IPS DF 6.9 (cell line): ENCODE data around the gene MEIOSIN.

Experiments
- DNase-seq: peaks from one replicate; pipeline ENCODE4 v3.0.0-alpha.2; 2013; ENCODE audit warnings: low read depth, low spot score
- H3K27ac ChIP-seq: one replicate; pipeline ENCODE4 v1.5.1; 2013; ENCODE audit warnings: low read length, control low read depth
- H3K27me3 ChIP-seq: 2 replicates; pipeline ENCODE4 v1.6.1; 2013; ENCODE audit warnings: mild to moderate bottlenecking, low read length; ENCODE audit not compliant: control insufficient read depth, insufficient read depth
- H3K36me3 ChIP-seq: 2 replicates; pipeline ENCODE4 v1.6.1; 2013; ENCODE audit warnings: low read length; ENCODE audit not compliant: control insufficient read depth, insufficient read depth
- H3K4me1 ChIP-seq: 2 replicates; pipeline ENCODE4 v1.6.1; 2013; ENCODE audit warnings: low read length; ENCODE audit not compliant: control insufficient read depth, insufficient read depth
- H3K4me3 ChIP-seq: 2 replicates; pipeline ENCODE4 v1.5.1; 2013; ENCODE audit warnings: mild to moderate bottlenecking, low read length
- H3K9me3 ChIP-seq: 2 replicates; pipeline ENCODE4 v1.6.1; 2013; ENCODE audit warnings: low read length, inconsistent platforms; ENCODE audit not compliant: control insufficient read depth, insufficient read depth
- WGBS: extraction: QIAGEN DNeasy Blood & Tissue Kit; methylation state at CpG from one replicate; pipeline ENCODE4 v1.1.7; 2013; ENCODE audit warnings: mixed read lengths, missing lambda C conversion rate; ENCODE audit not compliant: insufficient read length, insufficient coverage; 5-methylcytosine and 5-hydroxymethylcytosine counted together

Gene MEIOSIN

GRCh38 chr19:45766296-45766868, 33.1 kb downstream of the MEIOSIN start:
- no CpG with 5 or more reads among the region's 17 CpGs for WGBS
- Histone ChIP-seq H3K9me3 (no peaks in the 10 kb centered on the region), H3K4me3 (no peak overlapping the region), H3K27me3 (no peaks in the 10 kb centered on the region), H3K36me3 (no peaks in the 10 kb centered on the region), H3K4me1 (peaks cover 19% of the 10 kb centered on the region), H3K27ac (no peak overlapping the region)
- DNase-seq = no peak

- peaks cover 22% of the 10 kb centered on the region for H3K4me1 ChIP-seq
- H3K36me3 ChIP-seq = no peaks in the 10 kb centered on the region; the same call in 1 of the 2 replicates
- H3K4me3 ChIP-seq = peak overlapping the region; percentile 47; the same call in 1 of the 2 replicates
- WGBS = no CpG with 5 or more reads among the region's 24 CpGs
- H3K27ac ChIP-seq = no peak overlapping the region
- no peaks in the 10 kb centered on the region for H3K9me3 ChIP-seq
- no peaks in the 10 kb centered on the region for H3K27me3 ChIP-seq
- no peak for DNase-seq
These were observed 33.7 kb downstream of the MEIOSIN start for GRCh38 chr19:45766869-45767346.

GRCh38 chr19:45767410-45767880, 34.2 kb downstream of the MEIOSIN start:
- Histone ChIP-seq H3K36me3 (no peaks in the 10 kb centered on the region; the same call in 1 of the 2 replicates), H3K27me3 (no peaks in the 10 kb centered on the region), H3K9me3 (no peaks in the 10 kb centered on the region), H3K27ac (no peak overlapping the region), H3K4me1 (peaks cover 22% of the 10 kb centered on the region), H3K4me3 (peak overlapping the region; percentile 47; the same call in 1 of the 2 replicates)
- no peak for DNase-seq
- WGBS = no CpG with 5 or more reads among the region's 31 CpGs

- Histone ChIP-seq H3K4me1 (peaks cover 22% of the 10 kb centered on the region), H3K27ac (no peak overlapping the region), H3K4me3 (peak overlapping the region; percentile 47), H3K27me3 (no peaks in the 10 kb centered on the region), H3K36me3 (no peaks in the 10 kb centered on the region; the same call in 1 of the 2 replicates), H3K9me3 (no peaks in the 10 kb centered on the region)
- no peak for DNase-seq
- no CpG with 5 or more reads among the region's 102 CpGs for WGBS
These were observed 34.8 kb downstream of the MEIOSIN start for GRCh38 chr19:45767881-45768654.

GRCh38 chr19:45768655-45768983, 35.4 kb downstream of the MEIOSIN start:
- peak overlapping the region; percentile 47; the same call in 1 of the 2 replicates for H3K4me3 ChIP-seq
- no peaks in the 10 kb centered on the region for H3K27me3 ChIP-seq
- WGBS = no CpG with 5 or more reads among the region's 33 CpGs
- H3K4me1 ChIP-seq = peaks cover 22% of the 10 kb centered on the region
- DNase-seq = no peak
- no peaks in the 10 kb centered on the region for H3K9me3 ChIP-seq
- H3K36me3 ChIP-seq = no peaks in the 10 kb centered on the region; the same call in 1 of the 2 replicates
- H3K27ac ChIP-seq = no peak overlapping the region

- peaks cover 18% of the 10 kb centered on the region for H3K4me1 ChIP-seq
- H3K36me3 ChIP-seq = no peaks in the 10 kb centered on the region; the same call in 1 of the 2 replicates
- DNase-seq = peak; percentile 93
- WGBS = no CpG with 5 or more reads among the region's 70 CpGs
- peak within 1 kb of the TSS; percentile 50 for H3K4me3 ChIP-seq
- no peaks in the 10 kb centered on the region for H3K27me3 ChIP-seq
- no peak within 1 kb of the TSS for H3K27ac ChIP-seq
- no peaks in the 10 kb centered on the region for H3K9me3 ChIP-seq
These were observed 35.9 kb downstream of the MEIOSIN start, which contains the start of gene SIX5 for GRCh38 chr19:45768984-45769782. Gene SIX5, minus strand, starts transcription at chr19:45769252. Its CDS starts 408 bp downstream, at chr19:45768844.

GRCh38 chr19:45769821-45770191, 36.6 kb downstream of the MEIOSIN start:
- no peaks in the 10 kb centered on the region; the same call in 1 of the 2 replicates for H3K36me3 ChIP-seq
- no CpG with 5 or more reads among the region's 28 CpGs for WGBS
- peaks cover 16% of the 10 kb centered on the region for H3K4me1 ChIP-seq
- peak overlapping the region; percentile 50; the same call in 1 of the 2 replicates for H3K4me3 ChIP-seq
- H3K27ac ChIP-seq = no peak overlapping the region
- no peak for DNase-seq
- no peaks in the 10 kb centered on the region for H3K27me3 ChIP-seq
- H3K9me3 ChIP-seq = no peaks in the 10 kb centered on the region

- peak; percentile 93 for DNase-seq
- peaks cover 10% of the 10 kb centered on the region for H3K4me1 ChIP-seq
- H3K36me3 ChIP-seq = no peaks in the 10 kb centered on the region; the same call in 1 of the 2 replicates
- H3K4me3 ChIP-seq = peak overlapping the region; percentile 50; the same call in 1 of the 2 replicates
- no CpG with 5 or more reads among the region's 79 CpGs for WGBS
- no peaks in the 10 kb centered on the region for H3K27me3 ChIP-seq
- H3K9me3 ChIP-seq = no peaks in the 10 kb centered on the region
- no peak overlapping the region for H3K27ac ChIP-seq
These were observed 37.2 kb downstream of the MEIOSIN start for GRCh38 chr19:45770192-45771101.

- no CpG with 5 or more reads among the region's 46 CpGs for WGBS
- H3K36me3 ChIP-seq = no peaks in the 10 kb centered on the region; the same call in 1 of the 2 replicates
- no peak overlapping the region for H3K27ac ChIP-seq
- no peak for DNase-seq
- H3K9me3 ChIP-seq = no peaks in the 10 kb centered on the region
- H3K4me1 ChIP-seq = peaks cover 7% of the 10 kb centered on the region
- no peaks in the 10 kb centered on the region for H3K27me3 ChIP-seq
- no peak overlapping the region; the same call in 1 of the 2 replicates for H3K4me3 ChIP-seq
These were observed 38.2 kb downstream of the MEIOSIN start for GRCh38 chr19:45771311-45771933.
